GM12873 (cell line): Measurements from ENCODE around the gene ATXN2.

Experiments
- TF ChIP-seq, protein P1 (sequence below): IDR thresholded peaks from 2 replicates; pipeline ENCODE4 v1.5.1; 2012; ENCODE audit warnings: low read depth, mild to moderate bottlenecking, moderate library complexity, low read length, control low read depth; ENCODE audit not compliant: insufficient read depth; ENCODE audit errors: missing control alignments

ATXN2 gene

DNA sequence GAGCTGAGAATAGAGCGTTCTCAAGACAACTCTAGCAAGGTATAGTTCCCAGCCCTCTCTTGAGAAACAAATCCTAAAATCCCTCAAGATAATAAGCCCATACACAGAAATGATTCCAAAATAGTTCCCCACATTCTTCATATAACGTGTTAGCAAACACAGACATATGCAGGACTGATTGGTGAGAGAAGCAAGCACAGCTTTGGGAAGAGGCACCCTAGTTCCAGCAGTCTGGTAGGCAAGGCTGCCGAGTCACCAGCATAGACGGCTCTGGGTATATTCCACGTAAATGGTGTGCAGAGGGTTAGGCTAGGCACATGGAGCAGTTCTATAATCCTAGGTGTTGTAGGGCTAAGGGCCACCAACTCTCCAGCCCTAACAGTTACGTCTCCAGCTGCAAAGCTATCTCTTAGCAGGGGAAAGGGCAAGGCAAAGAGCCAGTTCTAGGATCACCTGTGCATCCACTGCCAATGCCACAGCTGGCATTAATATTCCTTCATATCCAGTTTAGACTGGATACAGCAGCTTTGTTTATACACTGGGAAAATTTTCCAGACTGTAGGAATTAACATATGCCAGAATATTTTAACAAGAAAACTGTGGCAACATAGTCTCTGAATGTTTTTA lies 140.5 kb downstream of the ATXN2 start:
- TF ChIP-seq, protein P1, sequence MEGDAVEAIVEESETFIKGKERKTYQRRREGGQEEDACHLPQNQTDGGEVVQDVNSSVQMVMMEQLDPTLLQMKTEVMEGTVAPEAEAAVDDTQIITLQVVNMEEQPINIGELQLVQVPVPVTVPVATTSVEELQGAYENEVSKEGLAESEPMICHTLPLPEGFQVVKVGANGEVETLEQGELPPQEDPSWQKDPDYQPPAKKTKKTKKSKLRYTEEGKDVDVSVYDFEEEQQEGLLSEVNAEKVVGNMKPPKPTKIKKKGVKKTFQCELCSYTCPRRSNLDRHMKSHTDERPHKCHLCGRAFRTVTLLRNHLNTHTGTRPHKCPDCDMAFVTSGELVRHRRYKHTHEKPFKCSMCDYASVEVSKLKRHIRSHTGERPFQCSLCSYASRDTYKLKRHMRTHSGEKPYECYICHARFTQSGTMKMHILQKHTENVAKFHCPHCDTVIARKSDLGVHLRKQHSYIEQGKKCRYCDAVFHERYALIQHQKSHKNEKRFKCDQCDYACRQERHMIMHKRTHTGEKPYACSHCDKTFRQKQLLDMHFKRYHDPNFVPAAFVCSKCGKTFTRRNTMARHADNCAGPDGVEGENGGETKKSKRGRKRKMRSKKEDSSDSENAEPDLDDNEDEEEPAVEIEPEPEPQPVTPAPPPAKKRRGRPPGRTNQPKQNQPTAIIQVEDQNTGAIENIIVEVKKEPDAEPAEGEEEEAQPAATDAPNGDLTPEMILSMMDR, result no peak

DNA sequence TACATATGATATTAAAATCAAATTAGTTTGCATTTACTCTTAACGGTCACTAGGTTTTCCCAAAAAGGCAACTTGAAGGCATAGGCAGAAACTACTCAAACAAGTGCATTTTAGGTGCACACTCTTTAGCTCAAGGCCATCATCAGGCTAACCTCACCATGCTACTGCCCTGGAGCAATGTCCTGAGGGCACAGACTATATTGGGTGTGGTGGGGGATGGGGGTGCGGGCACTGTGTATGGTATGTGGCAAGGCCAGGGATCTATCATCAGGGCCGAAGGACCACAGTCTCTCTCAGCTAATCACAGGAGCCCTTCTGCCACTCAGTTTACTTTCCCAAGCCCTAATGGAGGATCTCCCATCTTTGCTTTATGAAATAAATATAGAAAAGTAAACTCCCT lies 141.5 kb downstream of the ATXN2 start:
- TF ChIP-seq, protein P1, result no peak

DNA sequence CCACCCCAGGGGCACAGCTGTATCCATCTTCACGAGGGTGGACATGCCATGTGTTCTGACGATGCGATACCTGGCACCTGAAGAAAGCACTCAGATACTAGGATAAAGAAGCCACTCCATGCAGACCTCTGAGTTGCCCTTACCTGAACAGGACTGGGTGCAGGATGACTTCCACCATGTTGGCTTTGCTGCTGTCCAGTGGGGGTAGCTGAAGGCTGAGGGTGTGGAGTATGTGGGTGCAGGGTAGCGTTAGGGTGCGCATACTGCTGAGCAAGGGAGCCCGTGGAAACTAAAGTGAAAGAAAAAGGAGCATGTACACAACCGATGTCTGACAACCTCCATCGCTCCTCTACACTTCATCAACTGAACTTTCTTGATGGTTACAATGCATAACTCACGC lies 142.0 kb downstream of the ATXN2 start:
- TF ChIP-seq, protein P1, result no peak

DNA sequence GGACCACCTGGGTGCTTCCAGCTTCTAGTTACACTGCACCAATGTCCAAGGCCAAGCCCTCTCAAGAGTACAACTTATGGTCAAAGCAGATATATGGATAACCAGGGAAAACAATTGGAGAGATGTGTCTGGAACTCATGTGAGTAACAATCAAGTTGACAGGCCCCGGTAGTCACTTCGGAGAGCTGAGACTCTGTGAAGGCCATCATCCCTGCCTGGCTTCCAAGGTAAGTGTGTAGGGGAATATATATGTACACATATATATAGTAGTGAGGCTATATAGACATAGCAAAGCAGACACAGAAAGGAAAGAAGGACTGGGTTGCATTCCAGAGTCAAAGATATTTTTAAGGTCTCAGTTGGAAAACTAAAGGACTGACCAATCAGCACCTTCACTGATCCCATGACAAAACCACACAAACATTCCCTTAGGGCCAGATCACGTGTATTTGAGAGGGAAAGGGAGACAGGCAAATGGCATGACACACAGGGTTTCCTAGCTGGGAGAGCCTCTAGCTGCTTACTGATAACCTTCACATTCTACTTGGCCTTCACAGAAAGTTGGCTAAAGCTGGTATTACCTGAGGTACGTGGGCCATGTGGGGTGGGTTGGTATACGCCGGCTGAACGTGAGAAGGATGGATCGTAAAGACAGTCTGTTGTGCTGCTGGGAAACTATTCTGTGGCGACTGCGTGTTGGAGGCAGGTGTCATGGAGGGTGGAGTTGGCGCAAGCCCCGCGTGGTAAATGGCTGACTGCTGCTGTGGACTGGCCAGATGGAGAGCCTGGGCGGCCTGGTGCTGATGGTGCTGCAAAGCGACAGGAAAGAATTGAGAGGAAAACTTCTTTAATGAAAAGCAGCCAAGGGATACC lies 143.4 kb downstream of the ATXN2 start:
- TF ChIP-seq, protein P1, result no peak

DNA sequence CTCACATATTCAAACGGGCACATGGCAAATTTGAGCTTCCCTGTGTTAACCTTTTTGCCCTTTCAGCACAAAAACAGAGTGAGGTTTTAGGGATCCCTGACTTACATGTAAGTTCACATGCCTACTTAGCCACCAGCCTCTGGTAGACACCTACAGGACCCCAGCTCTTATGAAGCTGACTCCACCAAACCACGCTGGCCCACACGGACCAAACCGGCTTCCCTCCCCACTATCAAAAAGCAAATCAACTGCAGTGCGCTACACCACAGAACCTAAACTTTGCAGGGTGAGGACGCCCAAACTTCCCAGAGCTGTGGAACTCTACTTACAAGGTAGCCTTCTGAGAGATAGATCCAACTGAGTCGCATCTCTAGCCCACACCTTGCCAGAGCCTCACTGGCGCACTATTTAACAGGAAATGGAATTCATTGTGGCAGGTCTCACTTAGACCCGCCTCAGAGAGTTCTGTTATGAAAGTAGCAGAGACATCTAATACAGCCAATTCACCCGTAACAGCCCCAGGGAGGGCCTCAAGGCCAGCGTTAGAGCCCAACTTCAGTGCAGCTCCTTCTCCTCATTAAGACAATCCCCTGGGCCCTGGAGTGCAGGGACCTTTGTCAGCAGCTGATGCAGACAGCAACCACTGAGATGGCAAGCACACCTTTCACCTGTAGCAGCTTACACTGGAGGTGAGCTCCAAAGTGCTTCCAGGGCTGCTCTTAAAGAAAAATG lies 144.2 kb downstream of the ATXN2 start:
- TF ChIP-seq, protein P1, result no peak

DNA sequence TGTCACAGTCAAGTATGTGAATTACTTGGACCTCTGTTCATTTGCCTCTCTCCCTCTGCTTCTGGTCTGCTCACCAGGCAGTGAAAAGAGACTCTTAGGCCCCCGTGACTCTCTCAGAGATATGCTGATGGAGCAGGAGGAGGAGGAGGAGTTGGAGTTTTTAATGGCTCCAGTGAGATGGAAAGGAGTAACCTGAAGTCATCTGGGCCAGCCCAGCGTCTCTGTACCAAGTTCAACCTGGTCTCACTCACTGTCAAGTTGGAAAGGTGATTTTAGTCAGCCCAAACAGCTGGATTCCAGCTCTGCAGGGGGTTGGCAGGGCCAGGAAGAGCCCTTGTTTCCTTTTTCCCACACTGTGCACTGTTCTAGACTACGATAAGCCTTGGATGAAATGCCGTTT lies 144.8 kb downstream of the ATXN2 start:
- TF ChIP-seq, protein P1, result no peak
